Keratinocyte (primary cell): ENCODE measurements around the gene KCNC2. TPM values are rescaled to one million over a fixed set of nuclear protein-coding genes. Genes with fewer than 3 reads are reported as not detected.

Experiments used
- DNase-seq: peaks from one replicate; pipeline ENCODE4 v3.0.0-alpha.2; 2011; ENCODE audit warnings: low read depth, missing footprints, low spot score
- FAIRE-seq: peaks from 2 replicates; lab custom pipeline; 2011; peaks lifted over from hg19 to GRCh38; lab: Jason Lieb, UNC
- H2AFZ ChIP-seq: 2 replicates; pipeline ENCODE4 v1.6.0; 2012; ENCODE audit warnings: low read length, control low read depth, inconsistent platforms; ENCODE audit not compliant: control insufficient read depth
- H3K27ac ChIP-seq: 2 replicates; pipeline ENCODE4 v1.5.1; 2011; ENCODE audit warnings: low read length; ENCODE audit not compliant: control insufficient read depth, insufficient read depth
- H3K27me3 ChIP-seq: 3 replicates; pipeline ENCODE4 v1.6.0; 2011; ENCODE audit warnings: low read length; ENCODE audit not compliant: control insufficient read depth, insufficient read depth; ENCODE audit errors: extremely low read depth
- H3K36me3 ChIP-seq, 2 experiments: 2 replicates in 1 of 2; 3 replicates in 1 of 2; pipeline ENCODE4 v1.5.1; 2011; ENCODE audit warnings: low read length in 2 of 2, mild to moderate bottlenecking in 1 of 2; ENCODE audit not compliant: control insufficient read depth in 2 of 2, insufficient read depth in 2 of 2; ENCODE audit errors: extremely low read depth in 1 of 2
- H3K4me1 ChIP-seq: 3 replicates; pipeline ENCODE4 v1.5.1; 2011; ENCODE audit warnings: low read length; ENCODE audit not compliant: control insufficient read depth, insufficient read depth; ENCODE audit errors: extremely low read depth
- H3K4me2 ChIP-seq: 3 replicates; pipeline ENCODE4 v1.6.0; 2011; ENCODE audit warnings: low read depth, low read length; ENCODE audit not compliant: control insufficient read depth, insufficient read depth; ENCODE audit errors: extremely low read depth
- H3K4me3 ChIP-seq, 3 experiments: fragments of 200-600 bp in 1 of 3; sonication (generic) in 1 of 3; 2 replicates in 2 of 3; 3 replicates in 1 of 3; pipeline ENCODE4 v1.5.1; 2011 to 2016; ENCODE audit warnings: low read length in 3 of 3, mild to moderate bottlenecking in 3 of 3, control low read depth in 2 of 3, inconsistent platforms in 1 of 3, low read depth in 1 of 3, mixed read lengths in 1 of 3, mixed run types in 1 of 3, moderate library complexity in 1 of 3; ENCODE audit not compliant: control insufficient read depth in 2 of 3, insufficient read depth in 2 of 3; ENCODE audit errors: extremely low read depth in 1 of 3
- H3K79me2 ChIP-seq: 2 replicates; pipeline ENCODE4 v1.6.0; 2012; ENCODE audit warnings: low read length; ENCODE audit not compliant: control insufficient read depth, insufficient read depth
- H3K9ac ChIP-seq: 3 replicates; pipeline ENCODE4 v1.6.0; 2011; ENCODE audit warnings: low read length; ENCODE audit not compliant: control insufficient read depth, insufficient read depth; ENCODE audit errors: extremely low read depth
- H3K9me1 ChIP-seq: 3 replicates; pipeline ENCODE4 v1.6.0; 2011; ENCODE audit warnings: low read length; ENCODE audit not compliant: control insufficient read depth, insufficient read depth; ENCODE audit errors: extremely low read depth
- H3K9me3 ChIP-seq: 2 replicates; pipeline ENCODE4 v1.5.1; 2012; ENCODE audit warnings: low read depth, low read length; ENCODE audit not compliant: control insufficient read depth
- H4K20me1 ChIP-seq: 3 replicates; pipeline ENCODE4 v1.6.0; 2011; ENCODE audit warnings: low read length; ENCODE audit not compliant: control insufficient read depth, insufficient read depth; ENCODE audit errors: extremely low read depth
- CTCF ChIP-seq, 3 experiments: IDR thresholded peaks in 1 of 3; conservative IDR thresholded peaks in 1 of 3; optimal IDR thresholded peaks in 1 of 3; 2 replicates in 2 of 3; 3 replicates in 1 of 3; pipeline versions ENCODE3 to v1.5.1; 2011; ENCODE audit warnings: low read length in 3 of 3, mild to moderate bottlenecking in 3 of 3, moderate library complexity in 2 of 3, control low read depth in 1 of 3, inconsistent platforms in 1 of 3; ENCODE audit not compliant: insufficient read depth in 2 of 3; ENCODE audit errors: extremely low read depth in 1 of 3
- EZH2 ChIP-seq: IDR thresholded peaks from one replicate; pipeline ENCODE4 v1.6.1; 2012; ENCODE audit warnings: inconsistent platforms, mild to moderate bottlenecking, low read length, moderate library complexity
- dilution Hi-C: fragments of 300-500 bp; cut with MboI; formaldehyde crosslinking; loops from one replicate; pipeline ENCODE4 v1.7.0; 2020; ENCODE audit warnings: low sequenced_read_pairs; ENCODE audit not compliant: extremely low pct_ligation_motif_present
- polyA plus RNA-seq, 5 experiments: library from polyadenylated mRNA; depleted of rRNA in 3 of 5; stranded (reverse) in 3 of 5; stranded (forward) in 1 of 5; unstranded in 1 of 5; fragments of >200 nt; gene quantifications; 1 replicate in 1 of 5; 2 replicates in 3 of 5; 3 replicates in 1 of 5; pipeline versions ENCODE4 v1.2.1 to v1.2.3, GENCODE V29; 2011 to 2012; ENCODE audit warnings: missing spikeins in 2 of 5, low read depth in 1 of 5, low replicate concordance in 1 of 5

KCNC2 gene
- polyA plus RNA-seq, 1 donor (not counting 4 experiments of a cell fraction or from before 2014, with no cell fraction given): not detected

DNA sequence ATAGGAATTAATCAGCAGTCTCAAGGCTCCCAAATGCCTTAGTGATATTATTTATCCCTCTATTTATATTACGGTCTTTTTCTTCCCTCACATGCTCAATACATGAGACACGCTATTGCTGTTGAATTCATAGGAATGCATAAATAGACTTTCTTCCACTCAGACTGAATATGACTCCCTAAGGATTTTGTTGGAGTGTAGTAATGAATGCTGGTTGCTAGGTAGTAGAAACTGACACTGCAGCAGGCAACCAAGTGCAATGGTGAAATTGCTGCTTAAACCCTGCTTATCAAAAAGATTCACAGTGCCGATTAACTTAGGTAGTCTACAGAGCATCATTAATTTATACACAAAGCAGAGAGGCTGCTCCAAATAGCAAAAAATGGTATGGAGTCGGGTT is 168.2 kb downstream of the KCNC2 start:
- Histone ChIP-seq H3K79me2 (no peaks in the 10 kb centered on the region), H3K4me2 (no peak overlapping the region), H3K27me3 (no peaks in the 10 kb centered on the region), H3K9me1 (no peaks in the 10 kb centered on the region), H4K20me1 (no peaks in the 10 kb centered on the region), H3K4me1 (no peaks in the 10 kb centered on the region), H3K27ac (no peak overlapping the region), H3K9me3 (no peaks in the 10 kb centered on the region), H3K36me3 (no peaks in the 10 kb centered on the region), H2AFZ (no peak overlapping the region), H3K9ac (no peak overlapping the region), H3K4me3 (no peak overlapping the region)
- DNase-seq (no peak), FAIRE-seq (no peak)
- TF ChIP-seq EZH2 (no peak), CTCF (optimal IDR thresholded peaks at IDR 0.05 in 1 of 3, IDR thresholded peaks at IDR 0.05 in 1 of 3, conservative IDR thresholded peaks at IDR 0.05 in 1 of 3; ENCODE audit: extremely low read depth in 1 of 3, insufficient read depth in 2 of 3, low read length in 3 of 3) (no peak)
- dilution Hi-C loops: no loop called here

GRCh38 chr12:75020068-75020557 is 189.5 kb downstream of the KCNC2 start:
- no peak for FAIRE-seq

More at GRCh38 chr12:75020068-75020557, 189.5 kb downstream of the KCNC2 start:
- no peaks in the 10 kb centered on the region for H3K27me3 ChIP-seq
- no peaks in the 10 kb centered on the region for H3K36me3 ChIP-seq
- no peaks in the 10 kb centered on the region for H4K20me1 ChIP-seq
- H3K4me2 ChIP-seq: no peak overlapping the region
- H3K9me1 ChIP-seq: no peaks in the 10 kb centered on the region
- no peak overlapping the region for H3K27ac ChIP-seq
- H3K4me1 ChIP-seq: no peaks in the 10 kb centered on the region
- H3K9ac ChIP-seq: no peak overlapping the region
- no peak overlapping the region for H2AFZ ChIP-seq
- DNase-seq: no peak
- dilution Hi-C loops: no loop called here
- TF ChIP-seq CTCF (optimal IDR thresholded peaks at IDR 0.05 in 1 of 3, IDR thresholded peaks at IDR 0.05 in 1 of 3, conservative IDR thresholded peaks at IDR 0.05 in 1 of 3; ENCODE audit: extremely low read depth in 1 of 3, insufficient read depth in 2 of 3, low read length in 3 of 3): no peak
- TF ChIP-seq EZH2: no peak
- no peaks in the 10 kb centered on the region for H3K9me3 ChIP-seq
- no peak overlapping the region for H3K4me3 ChIP-seq
- H3K79me2 ChIP-seq: no peaks in the 10 kb centered on the region
